Measurements from ENCODE around the gene XAB2.

DNA sequence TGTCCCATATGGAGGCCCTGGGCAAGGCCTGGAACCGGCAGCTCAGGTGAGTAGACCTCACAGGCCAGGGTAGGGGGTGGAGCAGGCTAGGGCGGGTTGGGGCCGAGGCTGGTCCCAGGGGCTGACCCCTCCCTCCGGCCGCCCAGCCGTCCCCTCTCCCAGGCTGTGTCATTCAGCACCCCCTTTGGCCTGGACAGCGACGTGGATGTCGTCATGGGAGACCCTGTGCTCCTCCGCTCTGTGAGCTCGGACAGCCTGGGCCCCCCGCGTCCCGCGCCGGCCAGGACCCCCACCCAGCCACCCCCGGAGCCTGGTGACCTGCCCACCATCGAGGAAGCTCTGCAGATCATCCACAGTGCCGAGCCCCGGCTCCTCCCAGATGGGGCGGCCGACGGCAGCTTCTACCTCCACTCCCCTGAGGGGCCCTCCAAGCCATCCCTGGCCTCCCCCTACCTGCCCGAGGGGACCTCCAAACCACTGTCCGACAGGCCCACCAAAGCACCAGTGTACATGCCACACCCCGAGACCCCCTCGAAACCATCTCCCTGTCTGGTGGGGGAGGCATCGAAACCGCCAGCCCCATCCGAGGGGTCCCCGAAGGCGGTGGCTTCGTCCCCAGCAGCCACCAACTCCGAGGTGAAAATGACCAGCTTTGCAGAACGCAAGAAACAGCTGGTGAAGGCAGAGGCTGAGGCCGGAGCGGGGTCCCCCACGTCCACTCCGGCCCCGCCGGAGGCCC is 17.6 kb downstream of the XAB2 start:
- TF ChIP-seq, protein P1, sequence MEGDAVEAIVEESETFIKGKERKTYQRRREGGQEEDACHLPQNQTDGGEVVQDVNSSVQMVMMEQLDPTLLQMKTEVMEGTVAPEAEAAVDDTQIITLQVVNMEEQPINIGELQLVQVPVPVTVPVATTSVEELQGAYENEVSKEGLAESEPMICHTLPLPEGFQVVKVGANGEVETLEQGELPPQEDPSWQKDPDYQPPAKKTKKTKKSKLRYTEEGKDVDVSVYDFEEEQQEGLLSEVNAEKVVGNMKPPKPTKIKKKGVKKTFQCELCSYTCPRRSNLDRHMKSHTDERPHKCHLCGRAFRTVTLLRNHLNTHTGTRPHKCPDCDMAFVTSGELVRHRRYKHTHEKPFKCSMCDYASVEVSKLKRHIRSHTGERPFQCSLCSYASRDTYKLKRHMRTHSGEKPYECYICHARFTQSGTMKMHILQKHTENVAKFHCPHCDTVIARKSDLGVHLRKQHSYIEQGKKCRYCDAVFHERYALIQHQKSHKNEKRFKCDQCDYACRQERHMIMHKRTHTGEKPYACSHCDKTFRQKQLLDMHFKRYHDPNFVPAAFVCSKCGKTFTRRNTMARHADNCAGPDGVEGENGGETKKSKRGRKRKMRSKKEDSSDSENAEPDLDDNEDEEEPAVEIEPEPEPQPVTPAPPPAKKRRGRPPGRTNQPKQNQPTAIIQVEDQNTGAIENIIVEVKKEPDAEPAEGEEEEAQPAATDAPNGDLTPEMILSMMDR (IDR thresholded peaks at IDR 0.05): no peak
- TF ChIP-seq POLR2A (IDR thresholded peaks at IDR 0.05): no peak

Data from thyroid gland (tissue), 4 donors.